HG02798 (cell line): ENCODE measurements around the gene IGFBP3.
A peak's percentile ranks its signal among the peaks of the same experiment; 100 is the strongest.

ENCODE experiments used
- ATAC-seq: cut with Tn5 transposase; IDR thresholded peaks from one replicate; pipeline ENCODE4 v1.9.1; 2021; ENCODE audit warnings: mild to moderate bottlenecking; ENCODE audit not compliant: unreplicated experiment, poor library complexity

Gene IGFBP3

GRCh38 chr7:45923818-45924217, 2.7 kb upstream of the IGFBP3 start:
- ATAC-seq: no peak

DNA sequence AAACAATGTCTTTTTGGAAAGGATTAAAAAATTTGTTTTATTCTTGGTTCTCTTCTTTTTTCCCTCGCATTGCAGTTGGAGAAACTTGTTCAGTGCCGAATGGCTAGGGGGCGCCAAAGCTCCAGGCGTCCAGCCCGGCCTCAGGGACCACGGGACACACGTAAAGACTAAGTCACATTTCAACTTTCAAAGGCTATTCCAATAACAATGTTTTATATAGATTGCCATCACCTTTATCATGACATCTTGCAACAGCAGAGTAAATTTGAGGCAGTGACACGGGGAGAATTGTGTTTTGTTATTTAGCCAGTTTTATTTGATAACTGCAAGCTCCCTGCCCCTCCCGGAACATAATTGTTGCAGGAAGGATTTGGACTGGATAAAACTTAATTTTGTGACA, 2.2 kb upstream of the IGFBP3 start:
- ATAC-seq: peak; percentile 41

GRCh38 chr7:45922810-45923209, 1.7 kb upstream of the IGFBP3 start:
- no peak for ATAC-seq

GRCh38 chr7:45921699-45922519, 837 bp upstream of the IGFBP3 start:
- ATAC-seq: no peak

- no peak for ATAC-seq
Measured at GRCh38 chr7:45921381-45921698, 268 bp upstream of the IGFBP3 start.

DNA sequence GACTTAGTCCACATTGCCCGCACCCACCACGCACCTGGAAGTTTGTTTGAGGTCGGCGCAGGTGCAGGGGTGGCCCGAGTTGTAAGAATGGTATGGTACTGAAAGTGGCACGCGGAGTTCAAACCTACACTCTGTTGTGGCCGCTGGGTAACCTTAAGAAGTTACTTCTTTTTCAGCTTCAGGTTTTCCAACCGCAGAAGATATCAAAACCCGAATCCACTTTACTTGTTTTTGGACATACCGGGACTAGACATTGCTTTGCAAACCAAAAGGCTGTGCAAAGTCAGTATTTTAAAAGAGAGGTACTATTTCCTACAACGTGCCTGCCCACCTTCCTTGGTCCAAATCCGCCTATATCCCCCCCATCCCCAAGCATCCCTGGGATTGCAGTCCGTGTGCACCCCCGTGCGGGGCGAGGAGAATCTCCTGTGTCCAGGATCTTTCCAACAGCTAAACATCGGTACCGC, 1.0 kb downstream of the IGFBP3 start:
- no peak for ATAC-seq

- no peak for ATAC-seq
Measured at GRCh38 chr7:45919231-45919784, 1.8 kb downstream of the IGFBP3 start.

DNA sequence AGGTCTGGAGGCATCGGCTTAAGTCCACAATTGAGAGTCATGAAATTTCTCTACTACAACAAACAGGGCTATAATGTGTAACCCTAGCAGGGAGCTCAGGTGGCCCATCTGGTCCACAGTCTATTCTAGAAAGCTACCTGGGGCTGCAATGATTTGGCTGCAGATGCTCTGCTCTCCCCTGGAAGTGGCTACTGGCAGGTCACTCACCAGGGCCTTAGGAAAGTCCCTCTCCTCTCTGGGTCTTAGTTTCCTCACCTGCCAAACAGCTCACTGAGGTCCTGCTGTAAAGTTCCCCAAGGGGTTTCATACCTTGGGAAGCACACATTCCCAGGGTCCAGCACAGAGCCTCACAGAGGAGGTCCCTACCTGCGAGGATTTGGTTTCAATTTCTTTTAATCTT, 2.5 kb downstream of the IGFBP3 start:
- no peak for ATAC-seq

GRCh38 chr7:45917658-45918057, 3.4 kb downstream of the IGFBP3 start:
- peak; percentile 73 for ATAC-seq

GRCh38 chr7:45917064-45917463, 4.0 kb downstream of the IGFBP3 start:
- ATAC-seq: no peak

DNA sequence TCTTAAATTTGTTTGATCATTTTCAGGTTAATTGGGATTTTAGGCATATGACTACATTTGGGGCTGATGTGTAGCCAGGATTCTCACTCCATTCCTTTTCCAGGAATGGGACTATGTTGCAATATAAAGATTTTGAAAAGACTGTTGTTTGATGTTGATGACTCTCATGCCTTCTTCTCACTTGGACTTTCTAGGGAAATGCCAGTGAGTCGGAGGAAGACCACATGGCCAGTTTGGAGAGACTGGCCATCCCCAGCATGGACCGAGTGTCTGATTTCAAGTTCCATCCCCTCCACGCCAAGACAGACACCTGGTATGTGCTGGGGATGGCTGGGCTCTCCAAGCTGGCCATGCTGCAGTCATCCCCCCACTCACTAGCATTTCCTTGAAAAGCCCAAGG, 5.5 kb downstream of the IGFBP3 start:
- ATAC-seq: no peak

DNA sequence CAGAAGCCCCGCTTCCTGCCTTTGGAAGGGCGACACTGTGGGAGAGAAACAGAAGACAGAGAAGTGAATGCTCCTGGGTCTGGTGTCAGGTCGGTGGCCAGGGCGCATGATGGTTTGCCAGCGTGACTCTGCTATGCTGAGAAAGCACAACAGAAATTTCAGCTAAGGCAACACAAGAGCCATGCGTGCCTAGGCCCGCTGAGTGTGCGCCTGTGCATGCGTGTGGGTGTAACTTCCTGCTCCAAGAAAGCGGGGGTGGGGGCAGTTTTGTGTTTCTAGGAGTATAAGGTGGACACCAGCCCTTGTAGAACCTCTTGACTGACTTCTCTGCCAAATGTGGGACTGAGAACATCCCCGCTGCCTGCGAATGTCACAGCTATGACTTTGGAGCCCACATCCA, 6.2 kb downstream of the IGFBP3 start:
- no peak for ATAC-seq

DNA sequence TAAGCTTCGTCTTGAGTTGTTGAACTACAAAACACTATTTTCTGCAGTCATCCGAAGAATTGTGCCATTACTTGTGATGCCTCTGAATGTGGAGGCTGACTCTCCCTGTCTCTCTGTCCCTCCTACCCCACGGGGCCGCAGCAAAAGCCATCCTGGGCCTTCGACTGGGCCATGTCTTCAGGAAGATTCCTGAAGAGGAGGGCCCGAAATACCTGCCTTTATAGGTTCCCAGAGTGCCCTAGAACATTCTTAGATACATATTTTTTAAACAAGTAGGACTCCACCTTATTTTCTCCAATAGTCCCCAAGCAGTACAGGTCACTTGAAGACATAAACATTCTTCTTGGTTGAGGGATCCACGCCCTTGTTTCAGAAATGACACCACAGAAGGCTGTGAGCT, 8.1 kb downstream of the IGFBP3 start:
- ATAC-seq: no peak

GRCh38 chr7:45911311-45911710, 9.8 kb downstream of the IGFBP3 start:
- ATAC-seq: no peak

- no peak for ATAC-seq
Measured at GRCh38 chr7:45910855-45911254, 10.2 kb downstream of the IGFBP3 start.

GRCh38 chr7:45909561-45909960, 11.5 kb downstream of the IGFBP3 start:
- no peak for ATAC-seq

GRCh38 chr7:45902820-45903219, 18.3 kb downstream of the IGFBP3 start:
- ATAC-seq: no peak

DNA sequence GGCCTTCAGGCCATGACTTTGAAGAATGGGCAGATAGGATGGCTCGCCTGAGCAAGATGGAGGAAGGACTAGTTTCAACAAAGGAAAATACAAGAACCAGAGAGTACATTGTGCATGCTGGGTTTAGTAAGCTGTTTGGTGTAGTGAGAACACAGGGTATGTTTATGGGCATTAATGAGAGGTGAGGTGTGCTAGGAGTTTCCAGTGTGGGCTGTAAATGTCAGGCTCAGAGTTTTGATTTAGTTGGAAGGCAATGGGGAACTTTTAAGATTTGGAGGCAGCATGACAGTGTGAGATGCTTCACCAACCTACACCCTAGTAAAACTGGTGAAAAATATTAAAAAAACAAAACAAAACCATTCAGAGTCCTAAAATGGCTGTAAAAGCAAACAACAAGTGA, 19.5 kb downstream of the IGFBP3 start:
- ATAC-seq: no peak

DNA sequence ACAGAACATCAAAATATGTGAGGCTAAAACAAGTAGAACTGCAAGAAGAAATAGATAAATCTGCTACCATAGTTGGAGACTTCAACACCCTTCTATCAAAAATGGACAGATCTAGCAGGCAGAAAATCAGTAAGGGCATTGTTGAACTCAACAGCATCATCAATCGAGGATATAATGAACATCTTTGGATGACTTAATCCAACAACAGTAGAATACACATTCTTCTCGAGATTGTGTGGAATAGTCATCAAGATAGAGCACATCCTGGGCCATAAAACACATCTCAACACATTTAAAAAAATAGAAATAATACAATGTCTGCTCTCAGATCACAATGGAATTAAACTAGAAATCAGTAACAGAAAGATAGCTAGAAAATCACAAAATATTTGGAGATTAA, 22.9 kb downstream of the IGFBP3 start:
- no peak for ATAC-seq

- ATAC-seq: no peak
Measured at GRCh38 chr7:45897042-45897690, 23.9 kb downstream of the IGFBP3 start.

- ATAC-seq: no peak
Measured at GRCh38 chr7:45894665-45895062, 26.4 kb downstream of the IGFBP3 start.
